Right lobe of liver (tissue), 6 donors: ENCODE data around the gene THAP4. TPM values are rescaled to one million over a fixed set of nuclear protein-coding genes. Genes with fewer than 3 reads are reported as not detected.

Experiments
- ATAC-seq, 4 donors: fragments of 200-7000 bp; cut with Tn5 transposase; one replicate each; pipeline ENCODE4 v1.9.1; 2020; ENCODE audit warnings: mild to moderate bottlenecking in 4 of 4, moderate library complexity in 4 of 4
- DNase-seq, 3 donors: peaks; one replicate each; pipeline ENCODE4 v3.0.0-alpha.2; 2020
- H3K27ac ChIP-seq, 3 donors: fragments of 200-600 bp; one replicate each; pipeline ENCODE4 v1.8.0; 2022
- H3K27me3 ChIP-seq, 2 donors: fragments of 200-600 bp; one replicate each; pipeline ENCODE4 v1.8.0; 2022
- H3K36me3 ChIP-seq, 4 donors: fragments of 200-600 bp; sonication (generic) in 1 of 4; one replicate each; pipeline versions ENCODE4 v1.5.1 to v1.8.0; 2017 to 2022; ENCODE audit warnings: control low read depth in 1 of 4
- H3K4me1 ChIP-seq, 4 donors: fragments of 200-600 bp; sonication (generic) in 1 of 4; one replicate each; pipeline versions ENCODE4 v1.5.1 to v1.8.0; 2017 to 2022; ENCODE audit warnings: control low read depth in 1 of 4
- H3K4me3 ChIP-seq, 3 donors: fragments of 200-600 bp; one replicate each; pipeline ENCODE4 v1.8.0; 2022
- H3K9me3 ChIP-seq, 4 donors: fragments of 200-600 bp; sonication (generic) in 1 of 4; one replicate each; pipeline versions ENCODE4 v1.5.1 to v1.8.0; 2017 to 2022; ENCODE audit warnings: control low read depth in 1 of 4
- CTCF ChIP-seq, 4 donors: fragments of 200-600 bp in 3 of 4; fragments of 450-650 bp in 1 of 4; IDR thresholded peaks; one replicate each; pipeline versions ENCODE4 v1.5.1 to v1.8.0; 2016 to 2022; ENCODE audit warnings: antibody characterized with exemption in 4 of 4, mild to moderate bottlenecking in 2 of 4
- POLR2A ChIP-seq: fragments of 450-650 bp; IDR thresholded peaks from one replicate; pipeline ENCODE4 v1.6.1; 2017; ENCODE audit warnings: antibody characterized with exemption, mild to moderate bottlenecking
- WGBS: methylation state at CpG from one replicate; pipeline ENCODE4 v1.1.6; 2018; ENCODE audit warnings: low coverage, low lambda C conversion rate; ENCODE audit not compliant: insufficient coverage; ENCODE audit errors: missing lambda C conversion rate; 5-methylcytosine and 5-hydroxymethylcytosine counted together
- intact Hi-C, 2 donors: fragments of 100-400 bp; cut with DNase I; formaldehyde crosslinking; loops; one replicate each; pipeline versions ENCODE4 v1.11.2 to v1.14.1; 2022
- total RNA-seq, 6 experiments: library from RNA; depleted of rRNA in 2 of 6; stranded (reverse); fragments of >200 nt in 2 of 6; fragmentation: NEBNext Ultra II Directional in 3 of 6; extraction: Animal tissue kit (Norgen Biotek cat#: 25700) in 3 of 6; gene quantifications; one replicate each; pipeline versions ENCODE4 v1.1.0 to v1.2.4, GENCODE V29; 2016 to 2023
- donor health status: DM: no; HTN: yes; CAD: no.
- donor health status: DM: no; HTN: no; CAD: no.
- donor health status: DM: no; HTN: no; CAD: no.
- donor health status: DM: no; HTN: yes; CAD: no.
- donor health status: DM: no; HTN: yes; CAD: no.

THAP4 gene
- total RNA-seq, 6 experiments from 2014 or later, result 22.1 to 39.2 (median 25.0) TPM

DNA sequence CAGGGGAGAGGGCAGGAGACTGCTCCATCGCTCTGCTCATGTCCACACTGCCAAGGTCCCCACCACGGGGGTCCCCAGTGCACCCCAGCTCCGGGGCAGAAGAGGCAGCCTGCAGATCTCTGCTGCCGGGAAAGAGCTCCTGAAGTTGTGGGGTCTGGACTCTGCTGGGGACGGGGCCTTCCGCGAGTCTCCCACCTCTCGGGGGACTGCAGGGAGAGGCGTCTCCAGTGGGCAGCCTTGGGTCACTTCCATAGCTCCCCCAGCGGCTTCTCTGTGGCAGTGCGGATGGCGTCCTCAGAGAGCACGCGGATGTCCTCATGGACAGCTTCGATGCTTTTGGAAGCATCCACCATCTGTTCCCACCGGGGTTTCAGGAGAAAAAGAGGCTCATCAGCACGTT lies 38.9 kb upstream of the THAP4 start:
- Histone ChIP-seq H3K9me3 (no peaks in the 10 kb centered on the region), H3K4me3 (no peak overlapping the region), H3K27me3 (no peaks in the 10 kb centered on the region), H3K36me3 (peaks cover 0 to 11% (median 0%) of the 10 kb centered on the region in 4 donors), H3K4me1 (no peaks in the 10 kb centered on the region), H3K27ac (no peak overlapping the region)
- ATAC-seq (no peak), DNase-seq (no peak)
- WGBS, result no CpG with 5 or more reads among the region's 17 CpGs
- TF ChIP-seq POLR2A (no peak), CTCF (IDR thresholded peaks at IDR 0.05) (no peak)
- intact Hi-C loops, result no loop called here

DNA sequence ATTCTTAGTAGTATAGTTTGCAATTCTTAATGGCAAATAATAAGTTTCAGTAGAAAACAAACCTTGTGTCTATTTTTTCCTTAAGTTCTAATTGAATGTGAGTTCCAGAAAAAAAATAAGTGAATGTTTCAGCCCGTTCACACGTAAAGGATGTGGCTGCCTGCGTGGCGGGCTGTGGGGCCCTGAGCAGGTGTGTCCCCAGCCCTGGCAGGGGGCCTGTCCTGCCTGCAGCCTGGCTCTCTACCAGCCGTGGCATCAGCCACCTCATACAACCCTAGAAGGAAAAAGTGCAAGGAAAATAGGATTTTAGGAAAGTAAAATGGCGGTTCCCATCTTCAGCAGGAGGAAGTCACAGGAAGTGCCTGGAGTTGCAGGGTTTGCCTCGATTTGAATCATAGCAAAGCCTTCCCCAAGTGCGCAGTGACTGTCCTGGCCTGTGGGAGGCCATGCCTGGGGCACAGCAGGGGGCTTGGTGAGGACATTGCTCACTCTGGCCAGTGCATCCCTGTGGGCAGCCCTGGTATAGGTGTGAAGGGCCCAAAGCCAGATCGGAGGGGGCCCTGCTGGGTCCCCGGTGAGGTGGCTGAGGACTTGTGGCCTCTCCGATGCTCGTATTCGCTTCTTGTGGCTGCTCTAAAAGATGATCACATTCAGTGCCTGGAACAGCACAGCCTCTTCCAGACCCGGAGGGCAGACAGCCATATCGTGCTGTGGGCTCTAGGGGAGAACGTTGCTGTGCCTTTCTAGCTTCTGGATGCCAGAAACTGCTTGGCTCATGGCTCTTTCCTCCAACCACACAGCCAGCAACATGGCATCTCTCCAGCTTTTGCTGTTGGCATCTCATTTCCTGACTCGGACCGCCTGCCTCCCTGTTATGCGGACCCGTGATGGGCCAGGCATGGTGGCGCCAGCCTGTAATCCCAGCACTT lies 37.1 kb upstream of the THAP4 start:
- Histone ChIP-seq H3K4me3 (no peak overlapping the region), H3K27ac (no peak overlapping the region), H3K36me3 (peaks cover 0 to 18% (median under 1%) of the 10 kb centered on the region in 4 donors), H3K9me3 (no peaks in the 10 kb centered on the region), H3K4me1 (no peaks in the 10 kb centered on the region), H3K27me3 (no peaks in the 10 kb centered on the region)
- 90% methylated on average over 8 of the region's 21 CpGs for WGBS
- ATAC-seq (no peak), DNase-seq (no peak)
- TF ChIP-seq POLR2A (no peak), CTCF (IDR thresholded peaks at IDR 0.05) (no peak)
- intact Hi-C loops, result no loop called here

DNA sequence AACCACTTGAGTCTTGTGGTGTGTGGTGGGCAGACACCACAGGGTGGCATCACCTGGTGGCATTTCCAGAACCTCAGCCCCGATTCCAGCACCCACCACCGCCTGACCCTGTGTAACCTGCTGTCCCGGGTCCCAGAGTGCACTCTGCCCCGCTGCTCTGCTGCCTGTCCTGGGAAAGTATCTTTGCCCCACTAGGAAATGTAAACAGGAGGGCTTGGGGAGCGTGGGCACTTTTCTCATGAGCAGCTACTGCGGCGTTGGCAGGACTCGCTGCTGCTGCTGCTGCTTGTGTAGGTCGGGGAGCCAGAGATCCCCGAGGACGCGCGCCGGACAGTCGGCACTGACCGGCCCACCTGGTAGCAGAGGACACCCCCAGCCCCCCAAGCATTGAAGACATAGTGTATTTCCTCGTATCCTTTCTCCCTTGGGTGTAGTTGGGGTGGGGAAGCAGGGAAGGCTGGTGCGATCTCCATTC lies 36.3 kb upstream of the THAP4 start:
- Histone ChIP-seq H3K27ac (no peak overlapping the region), H3K9me3 (no peaks in the 10 kb centered on the region), H3K4me3 (no peak overlapping the region), H3K4me1 (no peaks in the 10 kb centered on the region), H3K27me3 (no peaks in the 10 kb centered on the region), H3K36me3 (peaks cover 0 to 26% (median 5%) of the 10 kb centered on the region in 4 donors)
- 69% methylated on average over 10 of the region's 18 CpGs for WGBS
- no peak for TF ChIP-seq POLR2A
- DNase-seq, result peak in 1 of 3 donors; percentile 51
- intact Hi-C loops, result no loop called here
- peak; percentile 46 to 80 (median 60) for ATAC-seq

- no peak for DNase-seq
- H3K36me3 ChIP-seq, result peaks cover 0 to 34% (median 5%) of the 10 kb centered on the region in 4 donors
Measured at GRCh38 chr2:241672243-241673188, 35.6 kb upstream of the THAP4 start.

More at GRCh38 chr2:241672243-241673188, 35.6 kb upstream of the THAP4 start:
- Histone ChIP-seq H3K9me3 (no peaks in the 10 kb centered on the region), H3K4me3 (no peak overlapping the region), H3K27ac (no peak overlapping the region), H3K27me3 (no peaks in the 10 kb centered on the region), H3K4me1 (no peaks in the 10 kb centered on the region)
- intact Hi-C loops, result no loop called here
- TF ChIP-seq CTCF (IDR thresholded peaks at IDR 0.05) (no peak), POLR2A (no peak)
- peak in 3 of 4 donors; percentile 7 to 55 (median 30) for ATAC-seq
- 92% methylated on average over 17 of the region's 42 CpGs for WGBS
